IMR-90 (cell line): Measurements from ENCODE around the gene DARS1.

Experiments used
- CTCF ChIP-seq: conservative IDR thresholded peaks from 2 replicates; pipeline ENCODE4 v1.5.1; 2012; ENCODE audit warnings: mild to moderate bottlenecking, low read depth, low read length, improper control_type of control experiment
- FOS ChIP-seq: fragments of 150-350 bp; IDR thresholded peaks from 2 replicates; pipeline ENCODE4 v1.6.1; 2016; ENCODE audit warnings: low read depth, low read length
- MXI1 ChIP-seq: IDR thresholded peaks from 2 replicates; pipeline ENCODE4 v1.6.1; 2012; ENCODE audit warnings: low read depth, mild to moderate bottlenecking, low read length, moderate library complexity, borderline replicate concordance
- POLR2A ChIP-seq: IDR thresholded peaks from 2 replicates; pipeline ENCODE4 v1.6.1; 2012; ENCODE audit warnings: mild to moderate bottlenecking, low read depth, low read length
- RCOR1 ChIP-seq: IDR thresholded peaks from 2 replicates; pipeline ENCODE4 v1.6.1; 2012; ENCODE audit warnings: mild to moderate bottlenecking, low read length, improper control_type of control experiment; ENCODE audit not compliant: insufficient replicate concordance
- RFX5 ChIP-seq: IDR thresholded peaks from 2 replicates; pipeline ENCODE4 v1.8.0; 2012; ENCODE audit warnings: low read depth, mild to moderate bottlenecking, low read length, moderate library complexity
- USF2 ChIP-seq: fragments of 150-350 bp; IDR thresholded peaks from 2 replicates; pipeline ENCODE4 v1.6.1; 2017; ENCODE audit warnings: mild to moderate bottlenecking, antibody characterized with exemption, low read length, low read depth

- TF ChIP-seq CTCF (no peak), POLR2A (no peak), USF2 (no peak), RFX5 (no peak), MXI1 (no peak), FOS (no peak), RCOR1 (no peak)
Measured at GRCh38 chr2:136013136-136013685, 27.8 kb upstream of the DARS1 start.
